Measurements from ENCODE around the gene GRIK3.

GRCh38 chr1:36778740-36779139, 255.6 kb downstream of the GRIK3 start:
- TF ChIP-seq YY1 (IDR thresholded peaks at IDR 0.05; ENCODE audit: insufficient read depth, insufficient read length) = no peak
- no peak for TF ChIP-seq ZNF274 (IDR thresholded peaks at IDR 0.05; ENCODE audit: low read depth, low read length)
- no peak for TF ChIP-seq SUZ12 (IDR thresholded peaks at IDR 0.05; ENCODE audit: extremely low read depth, insufficient read depth, insufficient read length)

Measured in NT2/D1 (cell line).